Caco-2 (cell line): ENCODE measurements around the gene SPPL2B. TPM values are rescaled to one million over a fixed set of nuclear protein-coding genes. Genes with fewer than 3 reads are reported as not detected.

Experiments used
- BruUV-seq: library from RNA; stranded (reverse); fragments of 400-500 nt; replicated peaks from 2 replicates; lab custom pipeline; 2021; lab: Mats Ljungman, UMichigan
- CTCF ChIA-PET: fragments of 300-600 bp; sonication (Branson Sonifier 250); formaldehyde crosslinking; loops from one replicate; lab custom pipeline; 2022; ENCODE audit warnings: antibody characterized with exemption; lab: Charles Lee
- POLR2A ChIA-PET: fragments of 300-600 bp; sonication (Branson Sonifier 250); formaldehyde crosslinking; loops from one replicate; lab custom pipeline; 2022; ENCODE audit warnings: antibody characterized with exemption; lab: Charles Lee
- DNase-seq, 2 experiments: peaks; one replicate each; pipeline versions ENCODE4 v3.0.0 to v3.0.0-alpha.2; 2020 to 2022
- H3K27me3 ChIP-seq: replicated peaks from 2 replicates; pipeline ENCODE4 v1.6.0; 2011; ENCODE audit warnings: low read length; ENCODE audit not compliant: control insufficient read depth, insufficient read depth
- H3K36me3 ChIP-seq: 2 replicates; pipeline ENCODE4 v1.5.1; 2011; ENCODE audit warnings: low read length; ENCODE audit not compliant: control insufficient read depth, insufficient read depth
- H3K4me1 ChIP-seq: fragments of 250-450 bp; sonication (Bioruptor Pico); 2 replicates; pipeline ENCODE4 v1.5.1; 2020; ENCODE audit warnings: mild to moderate bottlenecking
- H3K4me3 ChIP-seq: 2 replicates; pipeline ENCODE4 v1.5.1; 2011; ENCODE audit warnings: low read depth, mild to moderate bottlenecking, control low read depth, low read length
- H3K9me3 ChIP-seq: fragments of 250-450 bp; sonication (Bioruptor Pico); 2 replicates; pipeline ENCODE4 v1.5.1; 2020; ENCODE audit warnings: mild to moderate bottlenecking, moderate library complexity
- H3K27ac Mint-ChIP-seq: one replicate; pipeline ENCODE4 v1.8.0; 2022; ENCODE audit warnings: mixed read lengths; ENCODE audit not compliant: unreplicated experiment
- H3K27me3 Mint-ChIP-seq: one replicate; pipeline ENCODE4 v1.8.0; 2022; ENCODE audit warnings: mixed read lengths; ENCODE audit not compliant: insufficient read depth, unreplicated experiment
- H3K36me3 Mint-ChIP-seq: one replicate; pipeline ENCODE4 v1.8.0; 2022; ENCODE audit warnings: mild to moderate bottlenecking, mixed read lengths; ENCODE audit not compliant: insufficient read depth, unreplicated experiment
- H3K4me1 Mint-ChIP-seq: one replicate; pipeline ENCODE4 v1.8.0; 2022; ENCODE audit warnings: low read depth, mixed read lengths; ENCODE audit not compliant: unreplicated experiment
- H3K4me3 Mint-ChIP-seq: one replicate; pipeline ENCODE4 v1.8.0; 2022; ENCODE audit warnings: mild to moderate bottlenecking, moderate library complexity, mixed read lengths; ENCODE audit not compliant: unreplicated experiment
- H3K9me3 Mint-ChIP-seq: one replicate; pipeline ENCODE4 v1.8.0; 2022; ENCODE audit warnings: mixed read lengths; ENCODE audit not compliant: unreplicated experiment
- CTCF ChIP-seq, 2 experiments: fragments of 200-600 bp in 1 of 2; IDR thresholded peaks; 1 replicate in 1 of 2; 2 replicates in 1 of 2; pipeline versions ENCODE4 v1.5.1 to v1.8.0; 2011 to 2022; ENCODE audit warnings: antibody characterized with exemption in 1 of 2, control low read depth in 1 of 2, inconsistent platforms in 1 of 2, low read depth in 1 of 2, low read length in 1 of 2, mild to moderate bottlenecking in 1 of 2, moderate library complexity in 1 of 2; ENCODE audit not compliant: insufficient read depth in 1 of 2, severe bottlenecking in 1 of 2, unreplicated experiment in 1 of 2
- intact Hi-C: fragments of 100-400 bp; cut with micrococcal nuclease; formaldehyde crosslinking; loops from one replicate; pipeline ENCODE4 v1.10.0; 2022; ENCODE audit not compliant: unreplicated experiment
- total RNA-seq: library from RNA; stranded (reverse); gene quantifications from 2 replicates; pipeline ENCODE4 v1.2.3, GENCODE V29; 2022

SPPL2B gene
- total RNA-seq, 1 experiment from 2014 or later = 92.3 TPM

GRCh38 chr19:2286402-2287140 lies 41.9 kb upstream of the SPPL2B start:
- DNase-seq = no peak
- intact Hi-C loops = no loop called here
- Histone ChIP-seq H3K4me3 (no peak overlapping the region), H3K9me3 (no peaks in the 10 kb centered on the region), H3K27me3 (peaks cover 2% of the 10 kb centered on the region), H3K4me1 (peaks cover 13% of the 10 kb centered on the region), H3K36me3 (no peaks in the 10 kb centered on the region)
- POLR2A ChIA-PET = no interaction called here
- Mint-ChIP-seq H3K27ac (no peak overlapping the region), H3K36me3 (peaks cover 18% of the 10 kb centered on the region), H3K4me3 (no peak overlapping the region), H3K27me3 (peaks cover 10% of the 10 kb centered on the region), H3K9me3 (no peaks in the 10 kb centered on the region), H3K4me1 (no peaks in the 10 kb centered on the region)
- no TSS peak for BruUV-seq
- CTCF ChIA-PET = interaction anchor here (0.9 kb wide), 1 partner anchor 105 kb away, joined by 5 read pairs; no protein-coding TSS in a partner anchor
- no peak for TF ChIP-seq CTCF (IDR thresholded peaks at IDR 0.05; ENCODE audit: insufficient read depth in 1 of 2, low read depth in 1 of 2, low read length in 1 of 2, severe bottlenecking in 1 of 2, unreplicated experiment in 1 of 2)

- ChIA-PET CTCF (interaction anchor here (0.9 kb wide), 1 partner anchor 104 kb away, joined by 5 read pairs; no protein-coding TSS in a partner anchor), POLR2A (no interaction called here)
- H3K9me3 ChIP-seq = no peaks in the 10 kb centered on the region
- H3K4me1 ChIP-seq = peaks cover 13% of the 10 kb centered on the region
- H3K4me3 Mint-ChIP-seq = no peak overlapping the region
- no peak overlapping the region for H3K4me3 ChIP-seq
- H3K36me3 Mint-ChIP-seq = peaks cover 8% of the 10 kb centered on the region
- BruUV-seq = no TSS peak
- intact Hi-C loops = no loop called here
- H3K9me3 Mint-ChIP-seq = no peaks in the 10 kb centered on the region
- no peaks in the 10 kb centered on the region for H3K4me1 Mint-ChIP-seq
- H3K27me3 Mint-ChIP-seq = peaks cover 10% of the 10 kb centered on the region
- no peak for DNase-seq
- no peak for TF ChIP-seq CTCF (IDR thresholded peaks at IDR 0.05; ENCODE audit: insufficient read depth in 1 of 2, low read depth in 1 of 2, low read length in 1 of 2, severe bottlenecking in 1 of 2, unreplicated experiment in 1 of 2)
- H3K36me3 ChIP-seq = no peaks in the 10 kb centered on the region
- no peak overlapping the region for H3K27ac Mint-ChIP-seq
- H3K27me3 ChIP-seq = peaks cover 2% of the 10 kb centered on the region
Observed at GRCh38 chr19:2287585-2288337, 40.7 kb upstream of the SPPL2B start.

- intact Hi-C loops = no loop called here
- ChIA-PET POLR2A (no interaction called here), CTCF (interaction anchor here (0.6 kb wide), 1 partner anchor 74 kb away, joined by 3 read pairs; no protein-coding TSS in a partner anchor)
- peaks cover 13% of the 10 kb centered on the region for H3K4me1 ChIP-seq
- DNase-seq = no peak
- Mint-ChIP-seq H3K27me3 (peaks cover 13% of the 10 kb centered on the region), H3K36me3 (peaks cover 6% of the 10 kb centered on the region), H3K4me3 (peak overlapping the region; percentile 73), H3K4me1 (no peaks in the 10 kb centered on the region), H3K27ac (no peak overlapping the region), H3K9me3 (no peaks in the 10 kb centered on the region)
- H3K4me3 ChIP-seq = no peak overlapping the region
- no TSS peak for BruUV-seq
- no peaks in the 10 kb centered on the region for H3K36me3 ChIP-seq
- no peak for TF ChIP-seq CTCF (IDR thresholded peaks at IDR 0.05; ENCODE audit: insufficient read depth in 1 of 2, low read depth in 1 of 2, low read length in 1 of 2, severe bottlenecking in 1 of 2, unreplicated experiment in 1 of 2)
- H3K27me3 ChIP-seq = peaks cover 2% of the 10 kb centered on the region
- no peaks in the 10 kb centered on the region for H3K9me3 ChIP-seq
Observed at GRCh38 chr19:2288338-2288817, 40.1 kb upstream of the SPPL2B start.
